GM12873 (cell line): ENCODE measurements around the gene COQ8B.

Experiments used
- CTCF ChIP-seq: IDR thresholded peaks from 2 replicates; pipeline ENCODE4 v1.5.1; 2012; ENCODE audit warnings: low read depth, mild to moderate bottlenecking, moderate library complexity, low read length, control low read depth; ENCODE audit not compliant: insufficient read depth; ENCODE audit errors: missing control alignments

Gene COQ8B

GRCh38 chr19:40691421-40692211, 25.1 kb downstream of the COQ8B start:
- TF ChIP-seq CTCF = no peak

- no peak for TF ChIP-seq CTCF
These were observed 25.8 kb downstream of the COQ8B start for GRCh38 chr19:40690693-40691420.

GRCh38 chr19:40690050-40690692, 26.5 kb downstream of the COQ8B start, which contains the start of gene NUMBL:
NUMBL (minus strand) TSS chr19:40690651; CDS start chr19:40690483, 168 bp downstream.
- no peak for TF ChIP-seq CTCF

- no peak for TF ChIP-seq CTCF
These were observed 27.2 kb downstream of the COQ8B start for GRCh38 chr19:40689339-40690049.

GRCh38 chr19:40688987-40689338, 27.7 kb downstream of the COQ8B start:
- TF ChIP-seq CTCF = no peak

GRCh38 chr19:40688309-40688708, 28.4 kb downstream of the COQ8B start:
- no peak for TF ChIP-seq CTCF
